Small intestine (tissue), 7 donors: Measurements from ENCODE around the gene ACOX3. TPM values are rescaled to one million over a fixed set of nuclear protein-coding genes. Genes with fewer than 3 reads are reported as not detected.
A peak's percentile ranks its signal among the peaks of the same experiment; 100 is the strongest.
"Not testable (repeated sequence)": the region's sequence is repeated elsewhere in the genome, so short reads cannot be mapped to it uniquely, and the experiment has no call there.

Source experiments
- DNase-seq, 2 donors: peaks; one replicate each; pipeline versions ENCODE4 v3.0.0 to v3.0.0-alpha.2; 2013
- FAIRE-seq: peaks from 2 replicates; lab custom pipeline; 2012; peaks lifted over from hg19 to GRCh38; lab: Jason Lieb, UNC
- H3K27ac ChIP-seq, 3 donors: one replicate each; pipeline ENCODE4 v1.5.1; 2013; ENCODE audit warnings: low read length in 2 of 3, mild to moderate bottlenecking in 2 of 3, control low read depth in 1 of 3, inconsistent platforms in 1 of 3, low read depth in 1 of 3, moderate library complexity in 1 of 3
- H3K27me3 ChIP-seq, 3 donors: one replicate each; pipeline ENCODE4 v1.6.1; 2013; ENCODE audit warnings: low read length in 3 of 3, inconsistent platforms in 1 of 3; ENCODE audit not compliant: control insufficient read depth in 3 of 3, insufficient read depth in 3 of 3
- H3K36me3 ChIP-seq, 3 donors: one replicate each; pipeline ENCODE4 v1.6.1; 2013; ENCODE audit warnings: low read length in 3 of 3, inconsistent platforms in 1 of 3, low read depth in 1 of 3, mild to moderate bottlenecking in 1 of 3, moderate library complexity in 1 of 3; ENCODE audit not compliant: control insufficient read depth in 3 of 3, insufficient read depth in 2 of 3
- H3K4me1 ChIP-seq, 3 donors: one replicate each; pipeline ENCODE4 v1.6.1; 2013; ENCODE audit warnings: low read length in 2 of 3, inconsistent platforms in 1 of 3, low read depth in 1 of 3, mild to moderate bottlenecking in 1 of 3, moderate library complexity in 1 of 3; ENCODE audit not compliant: control insufficient read depth in 3 of 3, insufficient read depth in 2 of 3
- H3K4me3 ChIP-seq, 3 donors: one replicate each; pipeline ENCODE4 v1.5.1; 2013; ENCODE audit warnings: low read length in 3 of 3, control low read depth in 1 of 3, inconsistent platforms in 1 of 3, low read depth in 1 of 3, mild to moderate bottlenecking in 1 of 3, moderate library complexity in 1 of 3
- H3K9me3 ChIP-seq, 2 donors: one replicate each; pipeline ENCODE4 v1.6.1; 2013; ENCODE audit warnings: low read depth in 1 of 2, low read length in 1 of 2; ENCODE audit not compliant: control insufficient read depth in 2 of 2, insufficient read depth in 1 of 2
- WGBS, 3 donors: extraction: QIAGEN DNeasy Blood & Tissue Kit; methylation state at CpG; one replicate each; pipeline ENCODE4 v1.1.7; 2013; 5-methylcytosine and 5-hydroxymethylcytosine counted together
- polyA plus RNA-seq, 4 donors: library from polyadenylated mRNA; stranded (reverse) in 3 of 4; unstranded in 1 of 4; fragments of 200-250 nt in 3 of 4; fragments of 120-200 nt in 1 of 4; gene quantifications; one replicate each; pipeline versions ENCODE4 v1.2.1 to v1.2.3, GENCODE V29; 2013
- donor health status: healthy with polysubstance abuse.
- donor health status: control.
- donor health status: control.
- donor health status: Bipolar disorder and iron deficiency.
- donor health status: healthy.

ACOX3 gene
- polyA plus RNA-seq, 4 donors: 15.2 to 31.1 (median 23.6) TPM

GRCh38 chr4:8409264-8410065 is 31.1 kb downstream of the ACOX3 start:
- H3K27me3 ChIP-seq: no peaks in the 10 kb centered on the region
- DNase-seq: peak in 1 of 2 donors; percentile 31
- no peaks in the 10 kb centered on the region for H3K4me1 ChIP-seq
- H3K36me3 ChIP-seq: peaks cover 8 to 78% (median 8%) of the 10 kb centered on the region in 3 donors
- no peaks in the 10 kb centered on the region for H3K9me3 ChIP-seq
- 70 to 75% (median 73%) methylated on average over 16 to 17 of the region's 17 CpGs for WGBS, 3 donors
- FAIRE-seq: no peak
- no peak overlapping the region for H3K27ac ChIP-seq
- no peak overlapping the region for H3K4me3 ChIP-seq

- no peak overlapping the region for H3K4me3 ChIP-seq
- DNase-seq: no peak
- FAIRE-seq: no peak
- H3K27ac ChIP-seq: no peak overlapping the region
- peaks cover 4 to 77% (median 11%) of the 10 kb centered on the region in 3 donors for H3K36me3 ChIP-seq
- no peaks in the 10 kb centered on the region for H3K4me1 ChIP-seq
- WGBS, 3 donors: 93 to 96% (median 93%) methylated on average over 9 of the region's 9 CpGs
- H3K9me3 ChIP-seq: no peaks in the 10 kb centered on the region
- no peaks in the 10 kb centered on the region for H3K27me3 ChIP-seq
These were observed 32.8 kb downstream of the ACOX3 start for GRCh38 chr4:8407756-8408155.

DNA sequence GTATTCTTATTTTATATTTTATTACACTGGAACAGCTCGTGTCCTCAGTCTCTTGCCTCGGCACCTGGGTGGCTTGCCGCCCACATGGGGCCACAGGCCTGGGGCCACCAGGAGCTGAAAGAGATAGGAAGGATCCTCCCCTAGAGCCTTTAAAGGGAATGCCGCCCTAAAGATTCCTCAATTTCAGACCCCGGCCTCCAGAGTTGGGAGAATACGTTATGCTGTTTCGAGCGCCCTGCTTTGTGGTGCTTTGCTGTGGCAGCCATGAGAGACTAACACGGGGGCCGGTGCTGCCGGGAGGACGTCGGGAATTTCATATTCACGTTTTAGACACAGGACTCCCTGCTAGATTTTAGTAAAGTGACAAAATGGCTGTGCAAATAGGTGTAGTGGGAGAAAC is 33.2 kb downstream of the ACOX3 start:
- H3K27ac ChIP-seq: no peak overlapping the region
- H3K9me3 ChIP-seq: no peaks in the 10 kb centered on the region
- 96 to 98% (median 97%) methylated on average over 14 of the region's 14 CpGs for WGBS, 3 donors
- no peaks in the 10 kb centered on the region for H3K27me3 ChIP-seq
- H3K4me1 ChIP-seq: no peaks in the 10 kb centered on the region
- DNase-seq: no peak
- peaks cover 5 to 79% (median 11%) of the 10 kb centered on the region in 3 donors for H3K36me3 ChIP-seq
- H3K4me3 ChIP-seq: no peak overlapping the region
- FAIRE-seq: no peak

- FAIRE-seq, H3K27me3 ChIP-seq, H3K27ac ChIP-seq, H3K9me3 ChIP-seq, H3K4me3 ChIP-seq, DNase-seq, H3K4me1 ChIP-seq: not testable (repeated sequence)
- WGBS, 3 donors: 80 to 95% (median 81%) methylated on average over 7 of the region's 7 CpGs
- peaks cover 5 to 80% (median 14%) of the 10 kb centered on the region in 3 donors for H3K36me3 ChIP-seq
These were observed 33.6 kb downstream of the ACOX3 start for GRCh38 chr4:8406887-8407286.

GRCh38 chr4:8405516-8405875 is 35.0 kb downstream of the ACOX3 start:
- Histone ChIP-seq H3K9me3 (no peaks in the 10 kb centered on the region), H3K27ac (no peak overlapping the region), H3K4me1 (no peaks in the 10 kb centered on the region), H3K36me3 (peaks cover 5 to 75% (median 14%) of the 10 kb centered on the region in 3 donors), H3K4me3 (no peak overlapping the region), H3K27me3 (no peaks in the 10 kb centered on the region)
- no peak for DNase-seq
- FAIRE-seq: no peak
- WGBS, 3 donors: 93 to 96% (median 94%) methylated on average over 9 of the region's 9 CpGs

GRCh38 chr4:8404791-8405515 is 35.6 kb downstream of the ACOX3 start:
- Histone ChIP-seq H3K4me3 (no peak overlapping the region), H3K36me3 (peaks cover 5 to 73% (median 14%) of the 10 kb centered on the region in 3 donors), H3K27me3 (no peaks in the 10 kb centered on the region), H3K9me3 (no peaks in the 10 kb centered on the region), H3K27ac (no peak overlapping the region), H3K4me1 (no peaks in the 10 kb centered on the region)
- FAIRE-seq: no peak
- no peak for DNase-seq
- 89 to 91% (median 91%) methylated on average over 14 of the region's 14 CpGs for WGBS, 3 donors

GRCh38 chr4:8403976-8404375 is 36.5 kb downstream of the ACOX3 start:
- no peak overlapping the region for H3K4me3 ChIP-seq
- H3K9me3 ChIP-seq: no peaks in the 10 kb centered on the region
- WGBS, 3 donors: 79 to 89% (median 84%) methylated on average over 13 of the region's 13 CpGs
- H3K36me3 ChIP-seq: peaks cover 2 to 70% (median 14%) of the 10 kb centered on the region in 3 donors
- no peak for FAIRE-seq
- no peaks in the 10 kb centered on the region for H3K27me3 ChIP-seq
- no peak for DNase-seq
- no peak overlapping the region for H3K27ac ChIP-seq
- no peaks in the 10 kb centered on the region for H3K4me1 ChIP-seq

DNA sequence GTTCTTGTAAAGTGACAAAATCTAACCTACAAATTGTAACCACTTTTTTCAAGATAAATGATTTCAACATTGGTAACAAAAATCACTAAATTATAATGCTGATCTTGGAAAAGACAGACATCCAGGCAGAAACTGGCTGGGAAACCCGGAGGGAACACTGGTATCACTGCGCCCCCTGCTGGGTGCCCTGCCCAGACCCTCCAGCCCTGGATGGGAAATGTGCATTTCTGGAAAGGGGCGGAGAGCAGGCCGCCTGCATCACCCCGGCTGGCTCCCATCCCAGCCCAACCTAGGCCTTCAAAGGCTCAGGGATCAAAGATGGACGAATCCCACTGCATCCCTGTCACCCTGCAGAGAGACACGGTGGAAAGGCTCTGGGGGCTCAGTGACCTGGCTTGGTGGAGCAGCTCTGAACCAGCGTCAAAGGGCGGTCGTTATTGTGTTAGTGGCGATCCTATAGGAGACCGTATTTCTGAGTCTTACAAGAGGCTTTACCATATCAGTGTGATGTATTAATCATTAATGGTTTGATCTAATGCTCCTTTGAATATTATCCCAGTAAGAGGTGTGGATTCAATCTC is 37.3 kb downstream of the ACOX3 start:
- H3K4me3 ChIP-seq: no peak overlapping the region
- H3K36me3 ChIP-seq: peaks cover 2 to 67% (median 17%) of the 10 kb centered on the region in 3 donors
- DNase-seq (peak; percentile 43 to 71), FAIRE-seq (no peak)
- 40 to 45% (median 43%) methylated on average over 12 of the region's 12 CpGs for WGBS, 3 donors
- no peaks in the 10 kb centered on the region for H3K4me1 ChIP-seq
- H3K27me3 ChIP-seq: no peaks in the 10 kb centered on the region
- no peaks in the 10 kb centered on the region for H3K9me3 ChIP-seq
- no peak overlapping the region for H3K27ac ChIP-seq
